Fibroblast of skin of left biceps (primary cell): ENCODE measurements around the gene CUX1.
"Not testable (repeated sequence)": the region's sequence is repeated elsewhere in the genome, so short reads cannot be mapped to it uniquely, and the experiment has no call there.

Experiments used
- DNase-seq, 2 experiments: peaks; one replicate each; pipeline ENCODE4 v3.0.0-alpha.2; 2013; ENCODE audit warnings: low read depth in 2 of 2

Gene CUX1

GRCh38 chr7:102211590-102212550 is 394.4 kb downstream of the CUX1 start:
- DNase-seq = no peak

- no peak for DNase-seq
Measured at GRCh38 chr7:102214477-102215072, 397.1 kb downstream of the CUX1 start.

GRCh38 chr7:102215256-102215655 is 397.8 kb downstream of the CUX1 start:
- DNase-seq = no peak

- no peak for DNase-seq
Measured at GRCh38 chr7:102215711-102216110, 398.3 kb downstream of the CUX1 start.

- DNase-seq = no peak
Measured at GRCh38 chr7:102216573-102217314, 399.3 kb downstream of the CUX1 start.

- no peak for DNase-seq
Measured at GRCh38 chr7:102220229-102220850, 402.9 kb downstream of the CUX1 start.

GRCh38 chr7:102220960-102221800 is 403.8 kb downstream of the CUX1 start:
- DNase-seq = peak; percentile 45 to 46

- no peak for DNase-seq
Measured at GRCh38 chr7:102221961-102222360, 404.5 kb downstream of the CUX1 start.

GRCh38 chr7:102222445-102222844 is 405.0 kb downstream of the CUX1 start:
- peak in 1 of 2 experiments; percentile 12 for DNase-seq

- no peak for DNase-seq
Measured at GRCh38 chr7:102223184-102223583, 405.8 kb downstream of the CUX1 start.

GRCh38 chr7:102225025-102225424 is 407.6 kb downstream of the CUX1 start:
- no peak for DNase-seq

GRCh38 chr7:102227371-102227770 is 409.9 kb downstream of the CUX1 start:
- no peak for DNase-seq

GRCh38 chr7:102228935-102229334 is 411.5 kb downstream of the CUX1 start:
- no peak for DNase-seq

GRCh38 chr7:102230162-102230561 is 412.7 kb downstream of the CUX1 start:
- not testable (repeated sequence) for DNase-seq

- peak; percentile 15 to 18 for DNase-seq
Measured at GRCh38 chr7:102230593-102230992, 413.2 kb downstream of the CUX1 start.

- DNase-seq = no peak
Measured at GRCh38 chr7:102232611-102233286, 415.3 kb downstream of the CUX1 start.

- no peak for DNase-seq
Measured at GRCh38 chr7:102234131-102234530, 416.7 kb downstream of the CUX1 start.

GRCh38 chr7:102234801-102235550 is 417.6 kb downstream of the CUX1 start:
- DNase-seq = no peak

- DNase-seq = no peak
Measured at GRCh38 chr7:102236102-102236501, 418.7 kb downstream of the CUX1 start.
